Omental fat pad (tissue), 4 donors: ENCODE data around the gene EP300. TPM values are rescaled to one million over a fixed set of nuclear protein-coding genes. Genes with fewer than 3 reads are reported as not detected.
"Not testable (repeated sequence)": the region's sequence is repeated elsewhere in the genome, so short reads cannot be mapped to it uniquely, and the experiment has no call there.

Experiments used
- ATAC-seq: fragments of 150-250 bp; one replicate; pipeline ENCODE4 v1.9.1; 2016; ENCODE audit warnings: mild to moderate bottlenecking, moderate library complexity; ENCODE audit not compliant: low FRiP score
- DNase-seq: peaks from one replicate; pipeline ENCODE4 v3.0.0-alpha.2; 2019; ENCODE audit warnings: low spot score
- total RNA-seq, 4 donors: library from RNA; depleted of rRNA; stranded (reverse); fragments of >200 nt; gene quantifications; one replicate each; pipeline ENCODE4 v1.1.0, GENCODE V29; 2016
- TF ChIP-seq, protein P1 (sequence below), 3 donors: fragments of 450-650 bp; IDR thresholded peaks; one replicate each; pipeline ENCODE4 v1.5.1; 2016 to 2017; ENCODE audit warnings: antibody characterized with exemption in 3 of 3, mild to moderate bottlenecking in 3 of 3, moderate library complexity in 2 of 3

EP300 gene
- total RNA-seq, 4 donors from 2014 or later, result 49.6 to 68.3 (median 58.7) TPM

DNA sequence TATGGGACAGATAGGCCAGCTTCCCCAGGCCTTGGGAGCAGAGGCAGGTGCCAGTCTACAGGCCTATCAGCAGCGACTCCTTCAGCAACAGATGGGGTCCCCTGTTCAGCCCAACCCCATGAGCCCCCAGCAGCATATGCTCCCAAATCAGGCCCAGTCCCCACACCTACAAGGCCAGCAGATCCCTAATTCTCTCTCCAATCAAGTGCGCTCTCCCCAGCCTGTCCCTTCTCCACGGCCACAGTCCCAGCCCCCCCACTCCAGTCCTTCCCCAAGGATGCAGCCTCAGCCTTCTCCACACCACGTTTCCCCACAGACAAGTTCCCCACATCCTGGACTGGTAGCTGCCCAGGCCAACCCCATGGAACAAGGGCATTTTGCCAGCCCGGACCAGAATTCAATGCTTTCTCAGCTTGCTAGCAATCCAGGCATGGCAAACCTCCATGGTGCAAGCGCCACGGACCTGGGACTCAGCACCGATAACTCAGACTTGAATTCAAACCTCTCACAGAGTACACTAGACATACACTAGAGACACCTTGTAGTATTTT is 86.1 kb downstream of the EP300 start:
- no peak for DNase-seq
- ATAC-seq, result no peak
- TF ChIP-seq, protein P1, sequence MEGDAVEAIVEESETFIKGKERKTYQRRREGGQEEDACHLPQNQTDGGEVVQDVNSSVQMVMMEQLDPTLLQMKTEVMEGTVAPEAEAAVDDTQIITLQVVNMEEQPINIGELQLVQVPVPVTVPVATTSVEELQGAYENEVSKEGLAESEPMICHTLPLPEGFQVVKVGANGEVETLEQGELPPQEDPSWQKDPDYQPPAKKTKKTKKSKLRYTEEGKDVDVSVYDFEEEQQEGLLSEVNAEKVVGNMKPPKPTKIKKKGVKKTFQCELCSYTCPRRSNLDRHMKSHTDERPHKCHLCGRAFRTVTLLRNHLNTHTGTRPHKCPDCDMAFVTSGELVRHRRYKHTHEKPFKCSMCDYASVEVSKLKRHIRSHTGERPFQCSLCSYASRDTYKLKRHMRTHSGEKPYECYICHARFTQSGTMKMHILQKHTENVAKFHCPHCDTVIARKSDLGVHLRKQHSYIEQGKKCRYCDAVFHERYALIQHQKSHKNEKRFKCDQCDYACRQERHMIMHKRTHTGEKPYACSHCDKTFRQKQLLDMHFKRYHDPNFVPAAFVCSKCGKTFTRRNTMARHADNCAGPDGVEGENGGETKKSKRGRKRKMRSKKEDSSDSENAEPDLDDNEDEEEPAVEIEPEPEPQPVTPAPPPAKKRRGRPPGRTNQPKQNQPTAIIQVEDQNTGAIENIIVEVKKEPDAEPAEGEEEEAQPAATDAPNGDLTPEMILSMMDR (IDR thresholded peaks at IDR 0.05), result no peak

GRCh38 chr22:41180362-41180761 is 88.0 kb downstream of the EP300 start:
- ATAC-seq, DNase-seq: not testable (repeated sequence)

GRCh38 chr22:41180926-41181325 is 88.5 kb downstream of the EP300 start:
- DNase-seq (no peak), ATAC-seq (no peak)
- TF ChIP-seq, protein P1 (IDR thresholded peaks at IDR 0.05), result no peak

- no peak for DNase-seq
- ATAC-seq, result peak; percentile 31
- TF ChIP-seq, protein P1 (IDR thresholded peaks at IDR 0.05), result no peak
These were observed 89.2 kb downstream of the EP300 start for GRCh38 chr22:41181349-41182241.

- TF ChIP-seq, protein P1 (IDR thresholded peaks at IDR 0.05), result no peak
These were observed 92.3 kb downstream of the EP300 start for GRCh38 chr22:41184679-41185078.

GRCh38 chr22:41191467-41191866 is 99.1 kb downstream of the EP300 start:
- ATAC-seq, result no peak
- TF ChIP-seq, protein P1 (IDR thresholded peaks at IDR 0.05), result no peak
- DNase-seq, result no peak

More at GRCh38 chr22:41184679-41185078, 92.3 kb downstream of the EP300 start:
- DNase-seq (no peak), ATAC-seq (no peak)

GRCh38 chr22:41193829-41194228 is 101.4 kb downstream of the EP300 start:
- TF ChIP-seq, protein P1 (IDR thresholded peaks at IDR 0.05), result no peak
- DNase-seq (no peak), ATAC-seq (no peak)
